Panc1 (cell line): ENCODE measurements around the gene EAF1.

Experiments
- CTCF ChIP-seq: fragments of 450-650 bp; IDR thresholded peaks from 2 replicates; pipeline ENCODE4 v1.5.1; 2017; ENCODE audit warnings: mild to moderate bottlenecking
- SIN3A ChIP-seq: IDR thresholded peaks from 2 replicates; pipeline ENCODE4 v1.6.1; 2012; ENCODE audit warnings: low read depth, mild to moderate bottlenecking, low read length, moderate library complexity, borderline replicate concordance; ENCODE audit not compliant: insufficient read depth

GRCh38 chr3:15491143-15491542 is 63.7 kb downstream of the EAF1 start:
- TF ChIP-seq SIN3A, result no peak
- TF ChIP-seq CTCF, result no peak
